22Rv1 (cell line): ENCODE results near the gene NCKAP5.

Source experiments
- H3K27ac ChIP-seq: fragments of 450-650 bp; 2 replicates; pipeline ENCODE4 v1.5.1; 2017
- CTCF ChIP-seq: fragments of 450-650 bp; IDR thresholded peaks from 2 replicates; pipeline ENCODE4 v1.5.1; 2017; ENCODE audit warnings: mild to moderate bottlenecking
- ZFX ChIP-seq: fragments of 450-650 bp; IDR thresholded peaks from 2 replicates; pipeline ENCODE4 v1.6.1; 2017; ENCODE audit warnings: antibody characterized with exemption, borderline replicate concordance

Gene NCKAP5

DNA sequence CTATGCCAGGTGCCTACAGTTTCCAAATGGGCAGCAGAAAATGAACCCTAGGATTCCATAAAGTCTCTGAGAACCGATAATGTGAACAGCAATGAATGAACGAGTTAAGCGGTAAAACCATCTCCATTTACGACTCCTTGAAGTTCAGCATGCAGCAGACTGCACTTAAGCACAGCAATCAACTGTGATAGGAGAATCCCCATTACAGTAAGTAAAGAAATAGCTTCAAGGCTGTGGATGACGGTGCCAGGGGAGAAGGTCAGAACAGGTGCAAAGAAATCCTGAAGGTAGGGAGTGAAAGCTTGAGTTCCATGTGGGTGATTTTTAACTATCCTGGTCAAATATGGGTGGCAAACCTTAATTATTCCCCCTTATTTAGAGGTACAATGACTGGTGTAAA lies 444.4 kb downstream of the NCKAP5 start:
- no peak for TF ChIP-seq CTCF
- TF ChIP-seq ZFX = no peak
- no peak overlapping the region for H3K27ac ChIP-seq

- TF ChIP-seq CTCF (no peak), ZFX (no peak)
- H3K27ac ChIP-seq = no peak overlapping the region
These were observed 444.9 kb downstream of the NCKAP5 start for GRCh38 chr2:133123393-133123792.

DNA sequence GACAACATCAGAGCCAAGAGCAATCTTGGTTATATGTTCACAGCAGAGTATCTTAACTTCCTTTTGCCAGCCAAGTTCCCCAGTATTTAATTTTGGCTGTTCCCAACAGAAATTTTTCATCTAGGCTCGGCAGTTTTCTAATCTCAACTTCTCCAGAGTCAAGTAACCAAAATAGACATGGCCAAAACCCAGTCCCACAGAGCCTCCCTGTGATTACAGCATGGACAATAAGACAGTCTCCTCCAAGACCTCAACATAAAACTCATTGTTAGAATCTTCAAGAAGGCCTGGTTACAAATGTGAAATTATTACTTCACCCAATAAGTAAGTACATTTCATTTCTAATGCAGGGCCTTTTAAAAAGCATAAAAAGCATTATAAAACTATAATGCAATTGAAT lies 445.7 kb downstream of the NCKAP5 start:
- TF ChIP-seq CTCF = no peak
- TF ChIP-seq ZFX = no peak
- H3K27ac ChIP-seq = no peak overlapping the region

DNA sequence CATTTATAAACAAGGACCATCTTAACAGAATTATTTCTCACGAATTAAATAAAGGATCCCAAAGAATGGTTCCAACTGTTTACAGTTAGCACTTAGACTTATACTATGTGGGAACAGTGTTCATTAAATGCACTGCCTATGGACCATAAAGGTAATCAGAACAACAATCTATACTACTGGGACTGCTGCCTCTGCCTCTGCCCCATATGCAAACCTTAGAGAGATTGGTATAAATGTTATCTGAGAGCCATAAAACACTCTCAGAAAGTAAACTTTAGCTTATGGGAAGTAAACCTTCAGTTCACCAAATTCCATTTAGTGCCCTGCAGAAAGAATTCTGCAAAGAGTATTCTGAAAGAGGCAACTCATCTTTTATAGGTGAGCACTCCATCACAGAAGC lies 448.0 kb downstream of the NCKAP5 start:
- TF ChIP-seq CTCF = no peak
- TF ChIP-seq ZFX = no peak
- H3K27ac ChIP-seq = no peak overlapping the region

DNA sequence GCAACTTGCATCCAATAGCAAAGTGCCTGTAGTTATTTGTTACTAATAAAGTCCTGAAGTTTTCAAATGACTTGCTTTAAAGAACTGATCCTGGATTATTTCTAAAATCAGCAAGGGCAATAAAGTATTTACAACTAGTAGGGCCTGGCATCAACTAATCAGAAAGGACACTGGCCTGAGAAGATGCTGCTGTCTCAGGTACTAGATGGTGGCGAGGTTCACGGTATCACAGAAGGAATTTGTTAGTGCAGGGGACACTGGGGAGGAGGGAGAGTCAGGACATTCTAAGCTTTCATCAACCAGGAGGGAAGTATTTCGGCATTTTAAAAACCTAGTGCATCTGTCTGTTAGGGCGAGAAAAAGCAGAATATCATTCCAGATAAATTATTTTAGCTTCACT lies 458.1 kb downstream of the NCKAP5 start:
- H3K27ac ChIP-seq = no peak overlapping the region
- no peak for TF ChIP-seq CTCF
- TF ChIP-seq ZFX = no peak

- TF ChIP-seq ZFX (no peak), CTCF (no peak)
- no peak overlapping the region for H3K27ac ChIP-seq
These were observed 458.5 kb downstream of the NCKAP5 start for GRCh38 chr2:133109772-133110171.

DNA sequence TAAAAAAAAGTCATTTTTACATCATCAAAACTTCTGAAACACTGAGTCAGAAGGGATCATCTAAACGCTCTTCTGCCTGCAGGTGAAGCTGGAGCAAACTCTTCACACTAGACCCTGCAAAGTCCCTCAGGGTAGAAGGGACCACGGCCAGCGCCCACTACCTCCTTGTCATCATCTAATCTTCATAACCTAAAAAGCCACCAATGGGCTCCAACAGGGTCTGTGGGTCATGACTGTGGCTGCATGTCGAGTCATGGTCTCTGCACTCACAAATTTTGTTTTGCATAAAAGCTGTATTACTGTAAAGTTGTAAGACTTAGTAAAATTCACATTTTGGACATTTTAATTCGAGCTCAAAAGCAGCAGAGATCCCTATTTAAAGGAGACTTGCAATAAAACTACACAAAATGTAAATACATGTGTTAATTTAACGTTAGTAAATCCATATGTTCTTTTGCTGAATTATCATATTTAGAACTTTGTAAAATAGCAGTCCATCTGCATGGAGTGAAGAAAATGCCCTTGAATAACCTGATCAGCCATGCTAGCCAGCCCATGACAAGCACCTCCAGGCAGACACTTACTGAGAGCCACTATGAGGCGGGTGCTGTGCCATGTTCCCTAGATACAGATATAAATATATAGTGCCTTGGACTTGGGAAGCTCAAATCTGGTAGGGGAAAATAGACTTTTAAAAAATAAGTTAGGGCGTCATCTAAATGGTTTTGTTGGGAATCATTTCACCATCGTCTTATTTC lies 461.0 kb downstream of the NCKAP5 start:
- H3K27ac ChIP-seq = no peak overlapping the region
- TF ChIP-seq ZFX (no peak), CTCF (no peak)
